NCI-H2081 (cell line): ENCODE results near the gene CACNA1B.
"Not testable (repeated sequence)": the region's sequence is repeated elsewhere in the genome, so short reads cannot be mapped to it uniquely, and the experiment has no call there.

ENCODE experiments used
- DNase-seq, 2 experiments: peaks; one replicate each; lab custom pipeline; 2025; lab: John Stamatoyannopoulos, UW

CACNA1B gene

GRCh38 chr9:137866226-137867141 is 11.1 kb upstream of the CACNA1B start:
- DNase-seq = no peak

GRCh38 chr9:137870432-137870831 is 7.2 kb upstream of the CACNA1B start:
- no peak for DNase-seq

GRCh38 chr9:137872296-137872695 is 5.3 kb upstream of the CACNA1B start:
- no peak for DNase-seq

GRCh38 chr9:137873408-137873807 is 4.2 kb upstream of the CACNA1B start:
- DNase-seq = no peak

GRCh38 chr9:137873858-137874362 is 3.7 kb upstream of the CACNA1B start:
- DNase-seq = no peak

- DNase-seq = no peak
Measured at GRCh38 chr9:137875354-137875753, 2.2 kb upstream of the CACNA1B start.

DNA sequence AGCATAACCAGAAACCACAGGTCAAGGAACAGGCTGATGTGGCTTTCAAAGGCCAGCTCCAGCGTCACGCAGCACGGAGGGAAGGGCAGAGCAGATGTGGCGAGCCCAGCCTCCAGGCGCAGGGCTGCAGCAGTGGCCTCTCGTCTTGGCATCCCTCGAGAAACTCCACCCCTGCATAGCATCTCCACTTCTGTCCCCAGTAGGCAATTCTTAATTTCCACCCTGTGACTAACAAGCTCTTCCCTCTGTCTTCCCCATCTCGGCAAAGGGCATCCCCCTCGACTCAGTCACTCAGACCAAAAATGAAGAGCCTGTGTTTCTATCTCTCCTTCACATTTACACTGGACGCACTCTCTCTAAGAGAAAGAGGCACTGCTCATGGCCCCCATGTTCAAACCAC is 1.7 kb upstream of the CACNA1B start:
- no peak for DNase-seq

GRCh38 chr9:137876269-137876668 is 1.3 kb upstream of the CACNA1B start:
- DNase-seq = no peak

- no peak for DNase-seq
Measured at GRCh38 chr9:137876781-137877386, 698 bp upstream of the CACNA1B start.

- peak; percentile 28 to 35 for DNase-seq
Measured at GRCh38 chr9:137878146-137878941, 762 bp downstream of the CACNA1B start.

GRCh38 chr9:137879052-137879451 is 1.5 kb downstream of the CACNA1B start:
- DNase-seq = no peak

GRCh38 chr9:137879566-137880150 is 2.1 kb downstream of the CACNA1B start:
- DNase-seq = no peak

DNA sequence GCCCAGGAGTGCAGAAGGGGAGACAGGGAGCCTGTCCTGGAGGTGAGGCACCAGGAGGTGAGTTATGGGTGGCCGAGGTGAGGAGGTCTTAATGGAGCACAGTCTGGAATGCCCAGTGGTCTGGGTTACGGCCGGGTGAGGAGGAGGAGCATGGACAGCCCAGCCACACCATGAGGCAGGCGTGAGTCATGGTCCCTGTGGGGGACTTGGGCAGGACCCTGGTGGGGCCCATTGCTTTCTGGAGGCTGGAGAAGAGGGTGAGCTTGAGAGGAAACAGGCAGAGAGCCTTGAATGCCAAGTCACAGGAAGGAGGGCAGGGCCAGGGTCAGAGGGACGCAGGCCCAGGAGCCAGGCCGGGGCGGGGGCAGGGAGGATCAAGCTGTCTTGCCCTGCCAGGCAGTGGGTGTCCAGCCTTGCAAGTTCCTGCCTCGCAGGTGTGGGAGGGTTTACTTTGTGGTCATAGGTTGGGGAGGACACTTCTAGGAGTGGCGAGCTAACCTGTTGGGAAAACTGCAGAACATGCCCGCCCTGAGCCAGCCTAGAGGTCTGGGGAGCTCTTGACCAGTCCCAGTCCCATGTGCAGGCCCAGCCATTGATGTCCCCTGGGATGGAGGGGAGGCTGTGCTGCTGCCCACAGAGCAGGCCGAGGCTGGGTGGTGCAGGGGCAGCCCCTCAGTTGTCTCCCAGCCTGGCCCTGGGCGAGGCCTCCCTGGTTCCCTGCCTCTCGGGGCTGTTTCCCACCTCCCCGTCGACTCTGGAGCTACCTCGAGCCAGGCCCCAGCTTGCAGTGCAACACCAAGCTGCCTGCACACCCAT is 2.8 kb downstream of the CACNA1B start:
- DNase-seq = no peak

DNA sequence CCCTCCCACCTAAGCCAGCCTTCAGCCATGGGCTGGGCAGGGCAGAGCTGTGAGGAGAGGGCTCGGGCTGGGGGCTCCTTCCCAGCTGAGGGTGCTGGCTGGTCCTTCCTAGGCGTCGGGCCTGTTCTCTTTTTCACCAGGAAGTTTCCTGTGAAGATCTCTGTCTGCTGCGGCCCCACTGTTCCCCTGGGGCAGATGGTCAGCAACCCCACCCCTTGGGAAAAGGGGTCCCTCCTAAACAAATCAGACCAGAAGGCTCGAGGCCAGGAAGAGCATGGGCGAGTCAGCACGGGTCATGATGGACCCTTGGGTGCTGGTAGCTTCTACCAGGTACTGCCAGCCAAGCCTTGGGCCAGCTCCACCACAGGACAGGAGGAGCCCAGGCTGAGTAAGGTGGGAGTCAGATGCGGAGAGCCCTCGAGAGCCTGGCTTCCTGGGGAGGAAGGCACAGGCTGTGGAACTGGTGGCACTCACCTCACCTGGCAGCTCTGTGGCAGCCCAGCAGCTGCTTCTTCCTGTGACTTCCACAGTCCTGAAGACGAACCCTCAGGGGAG is 3.5 kb downstream of the CACNA1B start:
- DNase-seq = no peak

DNA sequence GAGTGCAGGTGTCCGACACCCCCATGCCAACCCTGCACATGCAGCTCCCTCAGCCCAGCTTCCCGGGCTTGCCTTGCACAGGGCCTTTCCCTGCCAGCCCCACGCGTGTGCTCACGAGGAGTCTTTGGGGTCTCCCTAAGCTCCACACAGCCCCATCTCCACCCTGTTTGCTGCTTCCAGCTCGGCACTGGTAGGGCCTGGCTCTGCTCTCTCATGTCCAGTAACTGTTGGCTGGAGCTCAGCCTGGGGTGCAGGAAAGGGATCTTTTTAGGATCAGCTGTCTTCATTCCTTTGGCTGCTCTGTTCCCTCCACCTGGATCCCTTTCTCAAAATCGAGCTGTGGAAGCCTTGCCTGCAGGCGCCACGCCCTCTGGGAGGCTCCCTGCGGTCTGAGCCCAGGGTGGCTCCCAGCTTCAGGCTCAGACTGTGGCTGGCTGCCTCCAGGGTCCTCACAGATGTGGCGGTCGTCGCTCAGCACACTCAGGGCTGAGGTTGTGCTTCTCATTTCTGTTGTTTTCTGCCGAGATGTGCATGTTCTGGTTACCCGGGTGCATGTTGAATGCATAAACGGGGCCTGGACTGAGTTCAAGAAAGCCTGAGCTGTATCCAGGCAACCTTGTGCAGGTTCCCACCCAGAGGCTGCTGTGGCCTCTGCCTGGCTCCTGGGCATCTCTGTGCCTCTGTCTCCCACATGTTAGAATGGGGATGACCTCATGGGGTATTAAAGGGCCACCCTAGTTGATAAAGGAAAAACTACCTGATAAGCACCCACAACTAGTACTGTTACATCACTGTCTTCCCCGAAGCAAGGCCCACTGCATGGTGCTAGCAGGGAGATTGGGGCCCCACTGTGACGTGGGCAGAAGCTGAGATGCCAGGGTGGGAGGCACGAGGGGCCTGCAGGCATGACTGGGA is 4.3 kb downstream of the CACNA1B start:
- DNase-seq = no peak

GRCh38 chr9:137882506-137882821 is 4.9 kb downstream of the CACNA1B start:
- DNase-seq = no peak

DNA sequence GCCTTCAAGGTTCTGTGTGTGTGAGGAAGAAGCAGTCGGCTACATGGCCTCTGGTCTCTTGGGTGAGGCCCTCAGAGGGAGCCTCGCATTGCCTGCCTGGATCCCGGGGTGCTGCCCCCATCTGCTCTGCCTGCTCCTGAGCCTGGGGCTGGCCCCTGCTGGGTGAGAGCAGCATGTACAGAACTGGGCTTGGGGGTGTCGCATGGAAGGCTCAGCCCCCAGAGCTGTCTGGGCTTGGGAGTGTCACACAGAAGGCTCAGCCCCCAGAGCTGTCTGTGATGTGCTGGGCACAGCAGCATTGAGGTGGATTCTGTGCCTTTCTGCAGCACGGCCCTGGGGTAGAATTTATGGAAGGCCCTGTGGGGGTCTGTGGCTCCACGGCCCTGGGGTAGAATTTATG is 6.4 kb downstream of the CACNA1B start:
- not testable (repeated sequence) for DNase-seq

- DNase-seq = not testable (repeated sequence)
Measured at GRCh38 chr9:137884547-137884946, 7.0 kb downstream of the CACNA1B start.

- DNase-seq = not testable (repeated sequence)
Measured at GRCh38 chr9:137885121-137885520, 7.5 kb downstream of the CACNA1B start.

- DNase-seq = not testable (repeated sequence)
Measured at GRCh38 chr9:137888621-137889020, 11.0 kb downstream of the CACNA1B start.
